ENCODE data around the gene SLC25A33.

The SLC25A33 gene

GRCh38 chr1:9596415-9597123 lies 57.3 kb downstream of the SLC25A33 start:
- no peak for DNase-seq (ENCODE audit: low read depth)
- no peak overlapping the region for H3K4me3 ChIP-seq (ENCODE audit: low read depth, low read length)

- no peak for DNase-seq (ENCODE audit: low read depth)
- no peak overlapping the region for H3K4me3 ChIP-seq (ENCODE audit: low read depth, low read length)
Measured at GRCh38 chr1:9597361-9598315, 58.4 kb downstream of the SLC25A33 start.

GRCh38 chr1:9598316-9598700 lies 59.0 kb downstream of the SLC25A33 start:
- no peak for DNase-seq (ENCODE audit: low read depth)

GRCh38 chr1:9599741-9600140 lies 60.5 kb downstream of the SLC25A33 start:
- H3K4me3 ChIP-seq (ENCODE audit: low read depth, low read length): no peak overlapping the region

More at GRCh38 chr1:9598316-9598700, 59.0 kb downstream of the SLC25A33 start:
- H3K4me3 ChIP-seq (ENCODE audit: low read depth, low read length): no peak overlapping the region

GRCh38 chr1:9600861-9601834 lies 61.9 kb downstream of the SLC25A33 start:
- H3K4me3 ChIP-seq (ENCODE audit: low read depth, low read length): no peak overlapping the region
- DNase-seq (ENCODE audit: low read depth): no peak

More at GRCh38 chr1:9599741-9600140, 60.5 kb downstream of the SLC25A33 start:
- DNase-seq (ENCODE audit: low read depth): no peak

DNA sequence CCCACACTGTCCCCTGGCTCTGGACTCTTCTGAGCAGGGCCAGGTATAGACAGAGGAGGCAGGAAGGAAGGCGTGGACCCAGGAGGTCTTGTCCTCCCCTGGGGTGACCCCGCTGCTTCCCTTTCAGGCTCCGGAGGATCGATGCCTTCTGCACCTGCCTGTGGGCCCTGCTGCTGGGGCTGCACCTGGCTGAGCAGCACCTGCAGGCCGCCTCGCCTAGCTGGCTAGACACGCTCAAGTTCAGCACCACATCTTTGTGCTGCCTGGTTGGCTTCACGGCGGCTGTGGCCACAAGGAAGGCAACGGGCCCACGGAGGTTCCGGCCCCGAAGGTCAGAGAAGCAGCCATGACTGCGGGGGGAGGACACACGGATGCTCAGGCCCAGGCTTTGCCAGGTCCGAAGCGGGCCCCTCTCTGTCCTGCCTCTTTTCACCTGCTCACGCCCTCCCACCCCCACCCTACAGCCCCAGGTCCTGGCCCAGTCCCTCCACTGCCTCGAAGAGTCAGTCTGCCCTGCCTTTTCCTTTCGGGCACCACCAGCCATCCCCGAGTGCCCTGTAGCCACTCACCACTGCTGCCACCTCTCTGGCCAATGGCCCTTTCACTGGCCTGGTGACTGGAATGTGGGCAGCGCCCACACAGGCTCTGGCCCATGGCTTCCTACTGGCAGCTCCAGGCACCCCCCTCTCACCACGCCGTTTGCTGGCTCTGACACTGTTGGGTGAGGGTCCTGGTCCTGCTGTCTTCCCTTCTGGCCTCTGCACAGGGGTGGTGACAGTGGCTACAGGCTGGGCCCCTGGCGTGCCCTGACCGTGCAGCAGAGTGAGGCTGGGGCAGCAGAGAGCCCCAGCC lies 62.9 kb downstream of the SLC25A33 start:
- DNase-seq (ENCODE audit: low read depth): no peak
- H3K4me3 ChIP-seq (ENCODE audit: low read depth, low read length): no peak overlapping the region

DNA sequence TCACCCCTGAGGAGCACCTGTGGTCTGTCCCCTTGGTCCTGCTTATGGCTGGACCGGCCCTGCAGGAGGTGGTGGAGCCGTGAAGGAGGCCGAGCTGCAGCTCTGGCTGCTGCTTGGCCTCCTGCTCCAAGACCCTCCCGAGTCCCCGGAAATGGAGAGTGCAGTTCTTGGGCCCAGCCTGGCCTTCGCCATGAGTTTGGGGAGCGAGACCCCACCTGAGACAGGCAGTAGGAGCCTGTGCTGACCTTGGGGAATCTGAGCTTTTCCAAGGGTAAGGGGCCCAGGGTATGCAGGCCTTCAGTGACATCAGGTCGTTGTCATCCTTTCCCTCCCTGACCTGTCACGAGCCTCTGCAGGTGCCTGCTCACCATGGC lies 63.5 kb downstream of the SLC25A33 start:
- DNase-seq (ENCODE audit: low read depth): no peak
- no peak overlapping the region for H3K4me3 ChIP-seq (ENCODE audit: low read depth, low read length)

- H3K4me3 ChIP-seq (ENCODE audit: low read depth, low read length): no peak overlapping the region
- no peak for DNase-seq (ENCODE audit: low read depth)
Measured at GRCh38 chr1:9603307-9603706, 64.0 kb downstream of the SLC25A33 start.

DNA sequence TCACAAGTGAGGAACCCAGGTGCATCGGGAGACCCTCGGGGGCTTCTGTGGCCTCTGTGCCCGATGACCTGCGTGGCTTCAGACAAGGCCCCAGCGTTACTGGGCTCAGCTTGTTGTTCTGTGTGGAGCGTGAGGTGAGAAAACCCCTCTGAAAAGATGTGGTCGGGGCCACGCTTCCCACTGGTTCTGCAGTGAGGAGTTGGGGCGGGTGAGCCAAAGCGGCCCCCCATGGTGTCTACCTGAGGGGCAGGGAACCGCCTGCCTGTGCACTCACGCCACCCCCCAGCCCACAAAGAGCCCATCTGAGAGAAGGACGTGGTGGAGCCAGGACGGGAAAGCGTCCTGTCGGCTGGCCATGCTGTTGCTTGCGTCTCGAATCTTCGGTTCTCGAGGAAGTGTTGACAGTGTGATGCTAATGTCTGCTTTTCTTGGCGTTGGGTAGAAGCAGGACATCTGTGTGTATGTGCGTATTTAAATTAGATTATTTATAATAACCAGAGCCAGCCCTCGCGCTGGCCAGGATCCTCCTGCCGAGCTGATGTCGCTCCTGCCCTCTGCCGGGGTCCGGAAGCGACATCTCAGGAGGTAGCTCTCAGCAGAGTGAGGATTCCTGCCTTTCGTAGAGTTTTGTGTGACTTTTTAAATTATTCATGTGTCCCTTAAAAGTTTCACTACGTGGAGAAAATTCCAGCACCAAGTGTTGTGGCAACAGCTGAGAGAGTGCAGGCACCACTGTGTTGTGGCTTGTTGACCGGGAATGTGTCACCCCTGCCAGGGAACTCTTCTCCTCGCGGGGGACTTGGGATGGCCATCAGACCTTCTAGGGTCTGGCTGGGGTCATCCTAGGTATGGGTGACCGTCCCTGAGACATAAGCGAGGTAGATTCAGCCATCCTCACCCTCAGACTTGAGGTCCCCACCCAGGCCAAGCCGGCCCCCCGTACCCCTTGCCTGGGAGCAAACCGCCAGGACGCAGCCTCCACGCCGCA lies 64.8 kb downstream of the SLC25A33 start:
- no peak overlapping the region for H3K4me3 ChIP-seq (ENCODE audit: low read depth, low read length)
- DNase-seq (ENCODE audit: low read depth): no peak

- H3K4me3 ChIP-seq (ENCODE audit: low read depth, low read length): no peak overlapping the region
- no peak for DNase-seq (ENCODE audit: low read depth)
Measured at GRCh38 chr1:9604836-9605235, 65.6 kb downstream of the SLC25A33 start.

GRCh38 chr1:9605946-9606455 lies 66.7 kb downstream of the SLC25A33 start:
- no peak for DNase-seq (ENCODE audit: low read depth)
- no peak overlapping the region for H3K4me3 ChIP-seq (ENCODE audit: low read depth, low read length)

- H3K4me3 ChIP-seq (ENCODE audit: low read depth, low read length): no peak overlapping the region
- no peak for DNase-seq (ENCODE audit: low read depth)
Measured at GRCh38 chr1:9606458-9606857, 67.2 kb downstream of the SLC25A33 start.

DNA sequence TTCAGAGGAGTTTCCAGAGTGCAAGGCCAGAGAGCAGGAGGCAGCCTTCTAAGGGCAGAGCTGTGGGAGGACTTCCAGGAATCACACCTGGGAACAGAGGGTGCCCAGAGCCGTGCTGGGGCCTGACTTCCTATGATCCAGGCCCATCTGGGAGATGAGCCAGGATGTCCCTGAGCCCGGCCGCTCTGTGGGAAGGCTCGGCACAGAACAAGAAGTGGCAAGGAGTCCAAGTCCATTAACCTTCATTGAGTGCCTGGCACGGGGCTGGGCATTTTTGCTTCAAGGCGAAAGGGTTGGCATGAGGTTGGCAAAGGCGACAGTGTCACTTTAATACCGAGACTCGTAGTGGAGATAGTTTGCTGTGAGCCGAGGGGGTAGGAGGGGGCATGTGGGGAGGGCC lies 67.7 kb downstream of the SLC25A33 start:
- no peak overlapping the region for H3K4me3 ChIP-seq (ENCODE audit: low read depth, low read length)
- DNase-seq (ENCODE audit: low read depth): no peak

DNA sequence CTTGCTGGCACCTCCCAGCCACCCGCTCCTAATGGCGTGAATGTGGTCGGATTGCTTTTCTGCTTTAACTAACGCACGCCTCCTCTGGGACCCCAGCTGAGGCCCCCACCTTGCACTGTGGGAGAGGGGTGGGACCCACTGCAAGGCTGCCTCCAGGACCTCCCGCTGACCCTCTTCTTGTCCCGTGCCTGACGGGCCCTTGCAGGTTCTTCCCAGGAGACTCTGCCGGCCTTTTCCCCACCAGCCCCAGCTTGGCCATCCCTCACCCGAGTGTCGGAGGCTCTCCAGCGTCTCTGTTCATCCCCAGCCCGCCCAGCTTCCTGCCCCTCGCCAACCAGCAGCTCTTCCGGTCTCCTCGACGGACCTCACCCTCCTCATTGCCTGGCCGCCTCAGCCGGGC lies 68.1 kb downstream of the SLC25A33 start:
- DNase-seq (ENCODE audit: low read depth): no peak
- no peak overlapping the region for H3K4me3 ChIP-seq (ENCODE audit: low read depth, low read length)

GRCh38 chr1:9609998-9610397 lies 70.7 kb downstream of the SLC25A33 start:
- no peak for DNase-seq (ENCODE audit: low read depth)
- no peak overlapping the region for H3K4me3 ChIP-seq (ENCODE audit: low read depth, low read length)

DNA sequence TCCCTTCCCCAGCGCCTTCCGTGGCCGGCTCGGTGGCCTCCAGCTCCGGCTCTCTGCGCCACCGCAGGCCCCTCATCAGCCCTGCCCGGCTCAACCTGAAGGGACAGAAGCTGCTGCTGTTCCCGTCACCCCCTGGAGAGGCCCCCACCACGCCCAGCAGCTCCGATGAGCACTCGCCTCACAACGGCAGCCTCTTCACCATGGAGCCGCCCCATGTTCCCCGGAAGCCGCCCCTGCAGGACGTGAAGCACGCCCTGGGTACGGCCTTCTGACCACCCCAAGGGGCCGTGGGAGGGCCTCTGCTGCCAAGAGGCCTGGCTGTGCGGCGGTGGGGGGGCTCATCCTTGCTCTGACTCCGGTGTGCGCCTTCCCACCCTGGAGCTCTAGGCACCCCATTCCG lies 71.3 kb downstream of the SLC25A33 start:
- no peak overlapping the region for H3K4me3 ChIP-seq (ENCODE audit: low read depth, low read length)
- DNase-seq (ENCODE audit: low read depth): no peak

- no peak overlapping the region for H3K4me3 ChIP-seq (ENCODE audit: low read depth, low read length)
- DNase-seq (ENCODE audit: low read depth): no peak
Measured at GRCh38 chr1:9611716-9612115, 72.5 kb downstream of the SLC25A33 start.
